Mesendoderm (in vitro differentiated cells): ENCODE measurements around the gene SDK1.

ENCODE experiments used
- DNase-seq: peaks from one replicate; pipeline ENCODE4 v3.0.0; 2013
- H2AK5ac ChIP-seq: 2 replicates; pipeline ENCODE4 v1.6.1; 2013; ENCODE audit warnings: low read length, inconsistent platforms
- H2BK120ac ChIP-seq: 2 replicates; pipeline ENCODE4 v1.6.1; 2013; ENCODE audit warnings: low read depth, mild to moderate bottlenecking, low read length, moderate library complexity, mixed read lengths
- H2BK15ac ChIP-seq: replicated peaks from 2 replicates; pipeline ENCODE4 v1.6.1; 2013; ENCODE audit warnings: low read depth, mild to moderate bottlenecking, moderate library complexity
- H2BK5ac ChIP-seq: 2 replicates; pipeline ENCODE4 v1.6.1; 2013; ENCODE audit warnings: low read length, inconsistent platforms
- H3K18ac ChIP-seq: 2 replicates; pipeline ENCODE4 v1.6.1; 2013; ENCODE audit warnings: mild to moderate bottlenecking, low read length, mixed read lengths
- H3K23ac ChIP-seq: one replicate; pipeline ENCODE4 v1.6.1; 2013; ENCODE audit warnings: low read length
- H3K27ac ChIP-seq: 2 replicates; pipeline ENCODE4 v1.5.1; 2013; ENCODE audit warnings: low read depth, mild to moderate bottlenecking, inconsistent platforms, low read length, moderate library complexity
- H3K27me3 ChIP-seq: 2 replicates; pipeline ENCODE4 v1.6.1; 2013; ENCODE audit warnings: low read length, control low read depth, mild to moderate bottlenecking, inconsistent platforms; ENCODE audit not compliant: insufficient read depth, poor library complexity
- H3K36me3 ChIP-seq: 2 replicates; pipeline ENCODE4 v1.6.1; 2013; ENCODE audit warnings: low read length, inconsistent platforms; ENCODE audit not compliant: control insufficient read depth, insufficient read depth
- H3K4ac ChIP-seq: one replicate; pipeline ENCODE4 v1.6.1; 2013; ENCODE audit warnings: low read depth, mild to moderate bottlenecking, low read length, moderate library complexity
- H3K4me1 ChIP-seq: 2 replicates; pipeline ENCODE4 v1.6.1; 2013; ENCODE audit warnings: low read depth, low read length, inconsistent platforms; ENCODE audit not compliant: control insufficient read depth
- H3K4me2 ChIP-seq: 2 replicates; pipeline ENCODE4 v1.6.1; 2013; ENCODE audit warnings: low read length
- H3K4me3 ChIP-seq: 2 replicates; pipeline ENCODE4 v1.5.1; 2013; ENCODE audit warnings: mild to moderate bottlenecking, low read length
- H3K56ac ChIP-seq: one replicate; pipeline ENCODE4 v1.6.1; 2013; ENCODE audit warnings: low read length
- H3K79me1 ChIP-seq: 2 replicates; pipeline ENCODE4 v1.6.1; 2013; ENCODE audit warnings: low read length, inconsistent platforms
- H3K79me2 ChIP-seq: 2 replicates; pipeline ENCODE4 v1.6.1; 2013; ENCODE audit warnings: mild to moderate bottlenecking, low read length; ENCODE audit not compliant: control insufficient read depth, insufficient read depth
- H3K9ac ChIP-seq: 2 replicates; pipeline ENCODE4 v1.6.1; 2013; ENCODE audit warnings: low read length, inconsistent platforms
- H4K5ac ChIP-seq: one replicate; pipeline ENCODE4 v1.6.1; 2013; ENCODE audit warnings: low read length
- H4K8ac ChIP-seq: one replicate; pipeline ENCODE4 v1.6.1; 2013; ENCODE audit warnings: low read depth, mild to moderate bottlenecking, control low read depth, low read length, moderate library complexity
- WGBS: extraction: QIAGEN DNeasy Blood & Tissue Kit; methylation state at CpG from one replicate; pipeline ENCODE4 v1.1.7; 2013; ENCODE audit warnings: low lambda C conversion rate, missing lambda C conversion rate; ENCODE audit not compliant: insufficient coverage; ENCODE audit errors: extremely low coverage; 5-methylcytosine and 5-hydroxymethylcytosine counted together

SDK1 gene

DNA sequence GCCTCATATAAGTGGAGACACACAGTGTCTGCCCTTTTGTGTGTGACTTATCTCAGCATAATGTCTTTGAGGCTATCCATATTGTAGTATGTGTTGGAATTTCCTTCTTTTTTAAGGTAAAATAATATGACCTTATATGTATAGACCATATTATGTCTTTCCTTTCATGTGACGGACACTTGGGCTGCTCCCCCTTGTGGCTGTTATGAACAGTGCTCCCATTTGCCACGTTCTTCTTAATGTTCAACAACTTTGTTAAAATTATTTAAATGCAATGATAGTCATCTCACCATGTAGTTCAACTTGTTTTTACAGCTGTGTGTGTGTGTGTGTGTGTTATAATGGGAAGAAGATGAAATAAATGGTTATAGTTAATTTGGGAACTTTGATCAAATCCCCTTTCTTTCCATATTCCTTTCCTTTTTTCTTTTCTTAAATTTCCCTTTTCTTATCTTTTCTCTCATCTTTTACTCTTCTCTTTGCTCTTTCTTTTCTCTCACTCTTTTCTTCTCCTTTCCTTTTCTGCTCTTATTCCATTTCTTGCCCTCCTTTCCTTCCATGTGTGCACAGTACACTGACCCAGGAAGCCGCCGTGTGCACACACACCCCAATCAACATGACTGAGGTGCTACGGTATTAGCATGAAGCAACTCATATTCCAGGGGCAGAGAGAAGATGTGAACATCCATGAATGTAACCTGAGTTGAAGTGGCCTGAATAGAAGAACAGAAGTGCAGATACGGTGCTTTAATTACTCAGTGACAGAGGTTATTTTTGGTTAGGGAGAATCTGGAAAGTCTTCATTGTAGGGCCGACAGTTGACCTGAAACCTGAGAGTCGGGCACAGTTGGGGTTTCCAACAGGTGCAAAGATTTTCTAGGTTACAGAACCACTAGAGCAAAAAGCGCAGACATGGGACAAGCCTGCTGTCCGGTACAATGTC lies 596.6 kb downstream of the SDK1 start:
- H4K5ac ChIP-seq, result no peak overlapping the region
- no peak overlapping the region for H2BK5ac ChIP-seq
- H3K27me3 ChIP-seq, result no peaks in the 10 kb centered on the region
- H3K56ac ChIP-seq, result no peak overlapping the region
- WGBS, result no CpG with 5 or more reads among the region's 10 CpGs
- H3K4me2 ChIP-seq, result no peak overlapping the region
- H3K4me3 ChIP-seq, result no peak overlapping the region
- DNase-seq, result peak; percentile 37
- no peak overlapping the region for H3K23ac ChIP-seq
- no peak overlapping the region for H3K4ac ChIP-seq
- no peak overlapping the region for H3K18ac ChIP-seq
- no peak overlapping the region for H2BK120ac ChIP-seq
- no peak overlapping the region for H3K9ac ChIP-seq
- H4K8ac ChIP-seq, result no peak overlapping the region
- no peaks in the 10 kb centered on the region for H3K4me1 ChIP-seq
- no peak overlapping the region for H2AK5ac ChIP-seq
- H3K36me3 ChIP-seq, result no peaks in the 10 kb centered on the region
- no peak overlapping the region for H2BK15ac ChIP-seq
- H3K79me1 ChIP-seq, result no peaks in the 10 kb centered on the region
- no peak overlapping the region for H3K27ac ChIP-seq
- H3K79me2 ChIP-seq, result no peaks in the 10 kb centered on the region

DNA sequence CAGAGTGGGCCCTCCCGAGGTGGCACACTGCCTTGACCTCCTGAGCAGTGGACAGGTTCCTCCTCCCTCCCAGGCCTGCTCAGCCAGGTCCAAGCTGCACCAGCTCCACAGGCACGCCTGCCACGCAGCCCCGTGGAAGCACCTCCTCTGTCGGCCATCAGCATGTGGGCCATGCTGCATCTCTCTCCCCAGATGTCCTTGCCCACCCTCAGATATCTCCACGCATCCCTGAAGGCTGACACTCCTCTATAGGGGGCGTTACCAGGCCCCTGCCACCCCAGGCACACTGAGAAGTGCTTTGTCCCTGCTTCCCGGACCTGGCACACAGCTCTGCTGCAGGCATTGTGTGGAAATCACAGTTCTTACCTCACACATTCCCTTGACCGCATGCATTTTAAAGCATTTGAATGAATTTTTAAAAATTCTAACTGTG lies 598.5 kb downstream of the SDK1 start:
- no peak overlapping the region for H2BK15ac ChIP-seq
- no peak overlapping the region for H3K4me2 ChIP-seq
- H3K56ac ChIP-seq, result peak overlapping the region; percentile 57
- H2BK5ac ChIP-seq, result peak overlapping the region; percentile 2
- H3K79me1 ChIP-seq, result no peaks in the 10 kb centered on the region
- no peak overlapping the region for H3K27ac ChIP-seq
- H3K36me3 ChIP-seq, result no peaks in the 10 kb centered on the region
- H3K4me3 ChIP-seq, result no peak overlapping the region
- no peaks in the 10 kb centered on the region for H3K27me3 ChIP-seq
- H2BK120ac ChIP-seq, result no peak overlapping the region
- H3K4ac ChIP-seq, result no peak overlapping the region
- WGBS, result no CpG with 5 or more reads among the region's 9 CpGs
- peak; percentile 66 for DNase-seq
- no peak overlapping the region for H3K23ac ChIP-seq
- H4K5ac ChIP-seq, result no peak overlapping the region
- H2AK5ac ChIP-seq, result no peak overlapping the region
- H4K8ac ChIP-seq, result no peak overlapping the region
- no peak overlapping the region for H3K9ac ChIP-seq
- no peak overlapping the region for H3K18ac ChIP-seq
- H3K79me2 ChIP-seq, result no peaks in the 10 kb centered on the region
- H3K4me1 ChIP-seq, result no peaks in the 10 kb centered on the region

DNA sequence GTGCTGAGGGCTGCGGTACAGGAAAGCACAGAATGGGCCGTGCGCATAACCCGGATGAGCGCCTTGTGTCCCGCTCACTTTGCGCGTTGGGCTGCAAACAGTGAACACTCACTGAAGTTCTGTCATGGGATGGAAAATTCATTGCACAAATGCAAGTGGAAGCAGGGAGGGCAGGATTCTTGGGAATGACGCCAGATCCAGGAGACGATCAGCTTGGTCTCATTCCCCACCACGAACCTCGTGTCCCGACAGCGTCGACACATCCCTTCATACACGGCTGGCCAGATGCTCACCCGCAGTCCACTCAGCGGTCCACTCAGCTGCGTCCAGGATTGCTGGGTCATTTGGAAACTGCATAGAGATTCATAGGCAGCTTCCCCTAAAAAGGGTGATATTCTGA lies 607.1 kb downstream of the SDK1 start:
- Histone ChIP-seq H3K4me2 (no peak overlapping the region), H3K27me3 (no peaks in the 10 kb centered on the region), H3K9ac (no peak overlapping the region), H3K79me1 (no peaks in the 10 kb centered on the region), H2BK120ac (no peak overlapping the region), H3K56ac (no peak overlapping the region), H3K4me3 (no peak overlapping the region), H2AK5ac (no peak overlapping the region), H3K27ac (no peak overlapping the region), H3K36me3 (no peaks in the 10 kb centered on the region), H3K4me1 (no peaks in the 10 kb centered on the region), H4K8ac (no peak overlapping the region), H2BK15ac (no peak overlapping the region), H2BK5ac (no peak overlapping the region), H4K5ac (no peak overlapping the region), H3K18ac (no peak overlapping the region), H3K79me2 (no peaks in the 10 kb centered on the region), H3K23ac (no peak overlapping the region), H3K4ac (no peak overlapping the region)
- DNase-seq, result no peak
- WGBS, result no CpG with 5 or more reads among the region's 19 CpGs

DNA sequence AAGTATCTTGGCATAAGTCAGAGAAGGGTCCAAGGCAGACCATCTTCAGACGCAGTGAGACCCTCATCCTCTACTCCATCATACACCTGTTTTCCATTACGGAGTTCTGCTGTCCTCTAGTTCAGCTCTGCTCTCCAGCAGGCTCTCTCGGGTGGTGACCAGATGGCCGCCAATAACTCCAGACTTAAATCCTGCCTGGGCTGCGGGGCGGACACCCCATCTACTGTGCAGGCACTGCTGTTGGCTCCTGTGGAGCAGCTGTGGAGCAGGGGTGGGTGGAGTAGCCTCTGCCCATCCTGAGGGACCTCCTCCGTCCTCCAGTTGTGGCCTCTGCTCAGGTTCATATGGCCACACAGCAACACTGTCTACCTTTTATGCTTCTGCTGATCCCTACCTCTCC lies 608.1 kb downstream of the SDK1 start:
- Histone ChIP-seq H3K4me3 (no peak overlapping the region), H3K27ac (no peak overlapping the region), H3K9ac (no peak overlapping the region), H3K79me2 (no peaks in the 10 kb centered on the region), H3K56ac (no peak overlapping the region), H3K36me3 (no peaks in the 10 kb centered on the region), H2BK5ac (no peak overlapping the region), H2BK15ac (no peak overlapping the region), H4K5ac (no peak overlapping the region), H4K8ac (no peak overlapping the region), H3K23ac (no peak overlapping the region), H3K4me2 (no peak overlapping the region), H3K4ac (no peak overlapping the region), H2AK5ac (no peak overlapping the region), H3K27me3 (no peaks in the 10 kb centered on the region), H3K4me1 (no peaks in the 10 kb centered on the region), H3K79me1 (no peaks in the 10 kb centered on the region), H2BK120ac (no peak overlapping the region), H3K18ac (no peak overlapping the region)
- no CpG with 5 or more reads among the region's 7 CpGs for WGBS
- DNase-seq, result no peak

DNA sequence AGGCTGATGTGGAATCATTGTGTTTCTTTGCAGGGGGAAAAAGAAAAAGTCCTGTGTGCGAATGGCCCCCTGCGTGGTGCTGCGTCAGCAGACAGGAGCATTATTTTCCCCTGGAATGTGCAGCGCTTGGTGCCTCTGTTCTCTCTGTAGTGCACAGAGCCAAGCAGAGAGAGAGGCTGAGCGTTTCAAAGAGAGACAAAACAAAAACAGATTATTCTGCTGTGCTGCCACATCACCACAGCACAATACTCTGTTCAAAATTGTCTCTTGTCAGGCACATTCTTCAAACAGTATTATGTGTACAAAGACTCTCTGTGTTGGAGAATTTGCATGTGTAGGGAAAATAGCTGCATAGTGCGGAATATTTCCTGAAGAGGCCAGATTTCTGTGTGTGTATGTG lies 609.0 kb downstream of the SDK1 start:
- H3K36me3 ChIP-seq, result no peaks in the 10 kb centered on the region
- no peak overlapping the region for H2BK120ac ChIP-seq
- H3K9ac ChIP-seq, result no peak overlapping the region
- no peak overlapping the region for H3K4me2 ChIP-seq
- no peak overlapping the region for H4K5ac ChIP-seq
- no peak overlapping the region for H3K4ac ChIP-seq
- no peak overlapping the region for H3K23ac ChIP-seq
- no peaks in the 10 kb centered on the region for H3K27me3 ChIP-seq
- no peak overlapping the region for H3K18ac ChIP-seq
- H2AK5ac ChIP-seq, result no peak overlapping the region
- H2BK5ac ChIP-seq, result no peak overlapping the region
- no peaks in the 10 kb centered on the region for H3K79me2 ChIP-seq
- DNase-seq, result no peak
- no peak overlapping the region for H2BK15ac ChIP-seq
- H3K27ac ChIP-seq, result no peak overlapping the region
- WGBS, result no CpG with 5 or more reads among the region's 6 CpGs
- H3K4me3 ChIP-seq, result no peak overlapping the region
- H4K8ac ChIP-seq, result no peak overlapping the region
- H3K56ac ChIP-seq, result no peak overlapping the region
- H3K79me1 ChIP-seq, result no peaks in the 10 kb centered on the region
- no peaks in the 10 kb centered on the region for H3K4me1 ChIP-seq
